ENCODE data around the gene INS. TPM values are rescaled to one million over a fixed set of nuclear protein-coding genes. Genes with fewer than 3 reads are reported as not detected.

The INS gene
- total and polyA plus RNA-seq, 10 of the 15 experiments (the other 5 are each of a cell fraction or from before 2014, with no cell fraction given): not detected

- no peak overlapping the region for H3K4me3 ChIP-seq
- no peak overlapping the region for H3K27ac ChIP-seq (ENCODE audit: control insufficient read depth, insufficient read depth)
- FAIRE-seq (no peak), ATAC-seq (no peak), DNase-seq (ENCODE audit: low read depth, low spot score) (no peak)
- in situ Hi-C loops (cut with MboI): no loop called here
- CTCF ChIA-PET: no interaction called here
- H3K9ac ChIP-seq (ENCODE audit: control insufficient read depth, insufficient read depth, low read length): no peak overlapping the region
- SMC1A ChIA-PET (ENCODE audit: uncharacterized antibody, unreplicated experiment): no interaction called here
- H3K36me3 ChIP-seq (ENCODE audit: control insufficient read depth in 2 of 2, insufficient read depth in 2 of 2, low read length in 1 of 2): no peaks in the 10 kb centered on the region
- no peak overlapping the region for H3K4me2 ChIP-seq (ENCODE audit: control insufficient read depth, insufficient read depth)
- POLR2A ChIA-PET: no interaction called here
- no peaks in the 10 kb centered on the region for H3K79me2 ChIP-seq (ENCODE audit: control insufficient read depth, insufficient read depth, low read length)
- H3K27me3 ChIP-seq (replicated peaks in 1 of 2; ENCODE audit: control insufficient read depth in 2 of 2, insufficient read depth in 2 of 2, low read length in 1 of 2): peaks cover 0 to 8% of the 10 kb centered on the region in 2 experiments; a peak in 3 of 4 replicates
- intact Hi-C loops (cut with micrococcal nuclease; ENCODE audit: unreplicated experiment): no loop called here
- WGBS (ENCODE audit: insufficient coverage, insufficient replicate concordance, low lambda C conversion rate, missing lambda C conversion rate): 41% methylated on average over 19 of the region's 19 CpGs
- TF ChIP-seq NRF1 (conservative IDR thresholded peaks at IDR 0.05; ENCODE audit: low read depth, low read length) (no peak), ZNF622 (IDR thresholded peaks at IDR 0.05) (no peak), KLF5 (IDR thresholded peaks at IDR 0.05; ENCODE audit: partially characterized antibody) (no peak)
- H3K9me3 ChIP-seq (replicated peaks; ENCODE audit: control insufficient read depth, insufficient read depth, low read length): no peaks in the 10 kb centered on the region
- no peak overlapping the region for H2AFZ ChIP-seq (ENCODE audit: control insufficient read depth, low read depth, low read length)
- H4K20me1 ChIP-seq (ENCODE audit: control insufficient read depth, insufficient read depth): no peaks in the 10 kb centered on the region
- no peaks in the 10 kb centered on the region for H3K4me1 ChIP-seq (ENCODE audit: control insufficient read depth, insufficient read depth, low read length)
- RAD21 ChIA-PET (ENCODE audit: unreplicated experiment): no interaction called here
- BruUV-seq (replicated peaks): no TSS peak
These were observed 15.0 kb downstream of the INS start for GRCh38 chr11:2146051-2146450.

- 9% methylated on average over 17 of the region's 18 CpGs for WGBS (ENCODE audit: insufficient coverage, insufficient replicate concordance, low lambda C conversion rate, missing lambda C conversion rate)
- BruUV-seq (replicated peaks): no TSS peak
- ChIA-PET SMC1A (ENCODE audit: uncharacterized antibody, unreplicated experiment) (no interaction called here), RAD21 (ENCODE audit: unreplicated experiment) (no interaction called here), CTCF (no interaction called here), POLR2A (no interaction called here)
- H3K27ac ChIP-seq (ENCODE audit: control insufficient read depth, insufficient read depth): no peak overlapping the region
- no peaks in the 10 kb centered on the region for H4K20me1 ChIP-seq (ENCODE audit: control insufficient read depth, insufficient read depth)
- no peaks in the 10 kb centered on the region for H3K9me3 ChIP-seq (replicated peaks; ENCODE audit: control insufficient read depth, insufficient read depth, low read length)
- no peak overlapping the region for H3K9ac ChIP-seq (ENCODE audit: control insufficient read depth, insufficient read depth, low read length)
- H3K4me1 ChIP-seq (ENCODE audit: control insufficient read depth, insufficient read depth, low read length): no peaks in the 10 kb centered on the region
- DNase-seq (ENCODE audit: low read depth, low spot score) (no peak), ATAC-seq (no peak), FAIRE-seq (no peak)
- in situ Hi-C loops (cut with MboI) (no loop called here), intact Hi-C loops (cut with micrococcal nuclease; ENCODE audit: unreplicated experiment) (no loop called here)
- no peak overlapping the region for H3K4me3 ChIP-seq
- H2AFZ ChIP-seq (ENCODE audit: control insufficient read depth, low read depth, low read length): no peak overlapping the region
- H3K27me3 ChIP-seq (replicated peaks in 1 of 2; ENCODE audit: control insufficient read depth in 2 of 2, insufficient read depth in 2 of 2, low read length in 1 of 2): peaks cover 2 to 8% of the 10 kb centered on the region in 2 experiments; a peak in 3 of 4 replicates
- no peaks in the 10 kb centered on the region for H3K36me3 ChIP-seq (ENCODE audit: control insufficient read depth in 2 of 2, insufficient read depth in 2 of 2, low read length in 1 of 2)
- no peak overlapping the region for H3K4me2 ChIP-seq (ENCODE audit: control insufficient read depth, insufficient read depth)
- H3K79me2 ChIP-seq (ENCODE audit: control insufficient read depth, insufficient read depth, low read length): no peaks in the 10 kb centered on the region
- TF ChIP-seq ZZZ3 (IDR thresholded peaks at IDR 0.05; ENCODE audit: control insufficient read depth, insufficient read length, low read depth) (no peak), RUNX3 (IDR thresholded peaks at IDR 0.05; ENCODE audit: low read length) (no peak), MAX (IDR thresholded peaks at IDR 0.05; ENCODE audit: low read depth, low read length) (no peak), NR2F1 (conservative IDR thresholded peaks at IDR 0.05) (no peak), HDAC6 (IDR thresholded peaks at IDR 0.05; ENCODE audit: unreplicated experiment) (no peak), NKRF (conservative IDR thresholded peaks at IDR 0.05) (no peak), SREBF1 (IDR thresholded peaks at IDR 0.05; ENCODE audit: low read length) (no peak), TARDBP (IDR thresholded peaks at IDR 0.05; ENCODE audit: borderline replicate concordance) (no peak), RBBP5 (conservative IDR thresholded peaks at IDR 0.05) (no peak), ZNF384 (IDR thresholded peaks at IDR 0.05; ENCODE audit: borderline replicate concordance, low read depth, low read length) (no peak), USF2 (IDR thresholded peaks at IDR 0.05; ENCODE audit: borderline replicate concordance, low read depth, low read length) (no peak), NRF1 (conservative IDR thresholded peaks at IDR 0.05; ENCODE audit: low read depth, low read length) (no peak), CREM (IDR thresholded peaks at IDR 0.05; ENCODE audit: low read depth) (no peak), RCOR1 (conservative IDR thresholded peaks at IDR 0.05; ENCODE audit: low read depth, low read length) (no peak)
These were observed 16.3 kb downstream of the INS start for GRCh38 chr11:2144544-2145248.
